GM23338 (cell line): ENCODE results near the gene TGM2.

Experiments used
- CREB1 ChIP-seq: fragments of 250-450 bp; sonication (Bioruptor Pico); IDR thresholded peaks from 2 replicates; pipeline ENCODE4 v1.5.0; 2020; ENCODE audit warnings: low read depth, mild to moderate bottlenecking, moderate library complexity
- CTCF ChIP-seq, 2 experiments: fragments of 200-600 bp in 1 of 2; sonication (generic) in 1 of 2; conservative IDR thresholded peaks; 2 replicates each; pipeline versions ENCODE4 v1.5.1 to v1.6.1; 2016 to 2017; ENCODE audit warnings: antibody characterized with exemption in 2 of 2, low read depth in 2 of 2, mild to moderate bottlenecking in 2 of 2, moderate library complexity in 1 of 2
- ETS1 ChIP-seq: IDR thresholded peaks from 2 replicates; pipeline ENCODE4 v1.6.1; 2016; ENCODE audit warnings: antibody characterized with exemption
- EZH2 ChIP-seq: fragments of 200-600 bp; sonication (generic); IDR thresholded peaks from one replicate; pipeline ENCODE4 v1.8.0; 2017; ENCODE audit warnings: antibody characterized with exemption, mild to moderate bottlenecking, low read depth; ENCODE audit not compliant: unreplicated experiment
- EZH2phosphoT487 ChIP-seq: fragments of 200-600 bp; sonication (generic); IDR thresholded peaks from one replicate; pipeline ENCODE4 v1.8.1; 2018; ENCODE audit warnings: antibody characterized with exemption; ENCODE audit not compliant: unreplicated experiment
- POLR2AphosphoS5 ChIP-seq: IDR thresholded peaks from 2 replicates; pipeline ENCODE4 v1.6.1; 2016; ENCODE audit warnings: antibody characterized with exemption, low read depth
- REST ChIP-seq: IDR thresholded peaks from one replicate; pipeline ENCODE4 v1.6.1; 2018; ENCODE audit warnings: antibody characterized with exemption; ENCODE audit not compliant: unreplicated experiment
- ZNF114 ChIP-seq: fragments of 250-450 bp; sonication (Bioruptor Pico); IDR thresholded peaks from 2 replicates; pipeline ENCODE4 v1.5.0; 2020; ENCODE audit warnings: mild to moderate bottlenecking, moderate library complexity
- ZNF331 ChIP-seq: fragments of 250-450 bp; sonication (Bioruptor Pico); IDR thresholded peaks from 2 replicates; pipeline ENCODE4 v1.5.0; 2020; ENCODE audit warnings: low read depth, mild to moderate bottlenecking, moderate library complexity

GRCh38 chr20:38181971-38182370 is 16.9 kb upstream of the TGM2 start:
- TF ChIP-seq CTCF (conservative IDR thresholded peaks at IDR 0.05; ENCODE audit: low read depth in 2 of 2): no peak
- no peak for TF ChIP-seq EZH2
- TF ChIP-seq EZH2phosphoT487: no peak
- TF ChIP-seq POLR2AphosphoS5: no peak
- no peak for TF ChIP-seq ETS1
- TF ChIP-seq REST: no peak
- no peak for TF ChIP-seq ZNF114 (CRISPR knock-in tag)
- TF ChIP-seq ZNF331 (CRISPR knock-in tag): no peak
- TF ChIP-seq CREB1 (CRISPR knock-in tag): no peak
